Right ventricle myocardium superior (tissue), 1 donor: ENCODE data around the gene PCDH9. TPM values are rescaled to one million over a fixed set of nuclear protein-coding genes. Genes with fewer than 3 reads are reported as not detected.

ENCODE experiments used
- ATAC-seq: fragments of 200-7000 bp; cut with Tn5 transposase; one replicate; pipeline ENCODE4 v1.9.1; 2020; ENCODE audit warnings: mild to moderate bottlenecking; ENCODE audit not compliant: poor library complexity
- DNase-seq: peaks from one replicate; pipeline ENCODE4 v3.0.0-alpha.2; 2020
- intact Hi-C: fragments of 100-400 bp; cut with DNase I; formaldehyde crosslinking; loops from one replicate; pipeline ENCODE4 v1.11.2; 2022
- total RNA-seq: library from RNA; stranded (reverse); fragmentation: NEBNext Ultra II Directional; extraction: Animal tissue kit (Norgen Biotek cat#: 25700); gene quantifications from one replicate; pipeline ENCODE4 v1.2.1, GENCODE V29; 2021
- donor health status: DM: no; HTN: yes; CAD: no; lungs with severe emphysema.

PCDH9 gene
- total RNA-seq, 1 donor from 2014 or later, result 10.0 TPM

DNA sequence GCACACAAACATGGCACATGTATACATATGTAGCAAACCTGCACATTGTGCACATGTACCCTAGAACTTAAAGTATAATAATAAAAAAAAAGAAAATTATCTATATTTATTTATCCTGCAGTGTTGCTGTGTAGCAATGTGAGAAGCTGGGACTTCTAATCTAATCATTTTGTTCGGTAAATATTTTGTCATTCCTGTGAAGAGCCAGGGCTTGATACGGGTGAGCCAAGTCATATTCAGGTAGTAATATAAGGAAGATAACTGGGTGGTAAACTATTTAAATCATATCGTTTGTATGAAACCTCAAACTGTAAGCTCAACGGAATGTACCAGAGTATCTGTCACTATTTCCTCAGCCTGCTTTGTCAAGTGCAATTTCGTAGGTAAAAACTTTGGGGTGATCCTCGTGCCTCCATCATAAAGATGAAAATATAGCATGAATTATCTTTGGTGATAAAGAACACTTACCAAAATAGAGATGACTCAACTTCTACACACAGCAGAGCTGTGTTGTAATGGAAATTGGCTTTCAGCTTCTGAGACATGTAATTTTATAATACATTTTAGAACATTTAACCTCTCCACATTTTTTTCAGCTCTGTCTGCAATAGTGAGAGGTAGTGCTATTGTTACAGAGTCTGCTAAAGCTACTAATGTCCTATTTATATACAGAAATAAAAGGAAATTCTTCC lies 92.9 kb downstream of the PCDH9 start:
- DNase-seq (no peak), ATAC-seq (no peak)
- intact Hi-C loops, result no loop called here

- DNase-seq (no peak), ATAC-seq (peak; percentile 49)
- intact Hi-C loops, result no loop called here
These were observed 94.0 kb downstream of the PCDH9 start for GRCh38 chr13:67136157-67136556.

- ATAC-seq (no peak), DNase-seq (no peak)
- intact Hi-C loops, result no loop called here
These were observed 94.8 kb downstream of the PCDH9 start for GRCh38 chr13:67135356-67135755.

DNA sequence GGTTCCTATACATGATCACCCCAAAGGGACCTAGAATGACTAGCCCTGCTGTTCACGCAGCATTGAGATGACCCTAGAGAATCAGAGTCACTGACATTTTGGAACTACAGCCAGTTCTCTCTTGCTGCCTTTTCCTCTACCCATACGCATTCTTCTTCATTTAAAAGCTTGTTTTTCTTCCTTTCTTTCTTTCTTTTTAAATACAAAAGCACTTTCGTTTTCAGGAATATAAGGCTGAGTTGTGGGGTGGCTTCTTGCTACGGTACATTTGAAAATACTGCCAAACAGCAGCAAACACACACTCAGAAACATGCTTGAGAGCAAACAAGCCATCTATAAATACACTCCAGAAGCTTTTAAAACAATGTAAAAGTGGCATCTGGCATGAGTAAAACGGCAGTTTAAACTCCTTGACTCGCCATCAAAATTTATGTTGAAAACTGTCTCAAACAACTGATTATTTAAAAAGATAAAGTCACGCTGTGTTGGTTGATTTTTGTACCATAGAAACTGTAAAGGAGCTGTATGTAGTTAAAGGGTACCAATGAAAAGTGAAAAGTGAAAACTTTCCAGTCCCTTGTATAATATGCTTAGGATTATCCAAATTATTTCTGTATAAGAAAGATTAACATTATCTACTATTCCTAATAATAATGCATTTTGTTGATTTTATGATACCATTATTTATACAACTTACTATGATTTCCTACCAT lies 95.6 kb downstream of the PCDH9 start:
- ATAC-seq (peak; percentile 63), DNase-seq (no peak)
- intact Hi-C loops, result no loop called here

DNA sequence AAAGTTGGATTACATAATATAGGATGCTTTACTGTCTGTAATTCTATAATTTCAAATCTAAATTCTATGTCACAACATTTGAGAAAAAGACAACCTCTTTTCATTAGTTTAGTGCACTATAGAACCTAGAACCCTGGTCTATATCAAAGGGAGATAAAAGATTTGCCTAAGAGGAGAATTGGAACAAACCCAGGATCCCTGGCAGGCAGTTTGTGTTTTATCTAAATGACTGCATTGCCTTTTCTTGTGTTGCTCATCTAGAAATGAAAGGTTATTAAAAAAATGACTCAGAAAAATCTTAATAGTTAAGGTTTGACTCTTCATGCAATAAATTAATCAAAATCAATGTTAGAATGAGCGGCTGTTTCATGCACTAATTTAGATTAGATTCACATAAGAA lies 96.7 kb downstream of the PCDH9 start:
- ATAC-seq (no peak), DNase-seq (no peak)
- intact Hi-C loops, result no loop called here

DNA sequence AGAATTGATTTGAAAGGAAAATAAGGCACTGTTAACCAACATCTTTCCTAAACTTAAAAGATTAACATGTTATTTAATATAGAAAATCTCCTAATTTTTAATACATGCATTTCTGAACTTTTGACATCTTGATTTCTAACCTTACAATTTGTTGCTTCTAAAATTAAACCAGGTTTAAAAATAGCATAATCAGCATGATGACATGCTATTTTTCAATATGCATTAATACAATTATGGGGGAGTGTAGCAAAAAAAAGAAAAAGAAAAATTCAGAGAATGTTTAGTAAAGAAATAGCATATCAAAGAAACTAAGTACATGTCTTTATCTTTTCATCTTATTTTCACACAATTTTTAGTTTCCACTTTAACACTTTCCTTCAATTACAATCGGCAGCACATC lies 98.7 kb downstream of the PCDH9 start:
- intact Hi-C loops, result no loop called here
- DNase-seq (no peak), ATAC-seq (no peak)

DNA sequence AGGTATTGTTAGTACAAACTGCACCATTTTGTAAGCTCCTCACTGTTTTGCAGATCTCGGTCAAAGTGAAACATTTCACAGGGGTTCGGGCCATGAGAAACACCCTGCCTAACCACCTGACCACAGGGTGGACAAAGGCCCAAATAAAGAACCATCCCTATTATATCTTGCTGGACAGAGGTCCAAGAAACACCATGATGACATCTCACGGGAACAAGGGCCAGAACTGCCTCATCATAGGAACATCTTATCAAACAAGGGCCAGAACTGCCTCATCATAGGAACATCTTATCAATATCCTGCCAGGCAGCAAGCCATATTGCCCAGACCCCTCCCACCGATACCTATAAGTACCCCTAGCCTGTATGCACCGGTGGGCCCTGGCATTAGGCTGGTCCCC lies 99.7 kb downstream of the PCDH9 start:
- intact Hi-C loops, result no loop called here

DNA sequence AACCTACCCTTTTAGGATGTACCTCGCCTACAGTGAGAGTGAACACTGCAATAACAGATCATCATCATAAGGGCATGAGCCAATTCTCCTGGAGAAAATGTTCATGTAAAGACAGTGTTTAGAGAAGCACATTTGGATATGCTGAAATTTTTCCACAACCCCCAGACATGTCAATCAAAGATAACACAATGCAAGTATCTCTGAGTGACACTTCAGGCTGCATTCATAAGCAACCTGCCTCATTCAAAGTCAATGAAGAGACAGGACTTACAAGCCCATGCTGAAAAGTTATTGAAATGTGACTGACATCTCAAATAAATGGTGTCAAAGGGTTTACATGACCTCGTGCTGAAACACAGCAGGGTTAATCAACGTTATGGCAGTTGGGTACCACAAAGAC lies 102.0 kb downstream of the PCDH9 start:
- intact Hi-C loops, result no loop called here
- DNase-seq, result no peak
- ATAC-seq, result no peak

More for the DNA sequence above, 99.7 kb downstream of the PCDH9 start:
- ATAC-seq (no peak), DNase-seq (no peak)

GRCh38 chr13:67125681-67126080 lies 104.5 kb downstream of the PCDH9 start:
- no peak for ATAC-seq
- no peak for DNase-seq
- intact Hi-C loops, result no loop called here

DNA sequence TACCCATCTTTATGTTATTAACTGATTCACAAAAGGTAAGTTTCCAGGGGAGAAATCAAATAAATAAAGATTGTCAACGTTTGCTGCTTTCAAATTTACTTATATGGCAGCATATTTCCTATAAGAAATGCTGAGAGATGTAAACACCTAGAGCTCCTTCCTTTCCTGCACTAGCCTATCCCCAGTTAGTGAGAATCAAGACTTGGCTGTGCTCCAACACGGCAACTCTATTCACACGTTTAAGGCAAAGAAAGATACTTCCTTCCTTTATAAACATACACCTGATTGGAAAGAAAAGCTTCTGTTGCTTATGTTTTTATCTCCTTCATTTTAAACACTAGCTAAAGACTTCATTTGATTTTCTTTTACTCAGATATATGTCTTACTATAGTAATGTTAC lies 107.0 kb downstream of the PCDH9 start:
- no peak for DNase-seq
- intact Hi-C loops, result no loop called here
- ATAC-seq, result no peak

DNA sequence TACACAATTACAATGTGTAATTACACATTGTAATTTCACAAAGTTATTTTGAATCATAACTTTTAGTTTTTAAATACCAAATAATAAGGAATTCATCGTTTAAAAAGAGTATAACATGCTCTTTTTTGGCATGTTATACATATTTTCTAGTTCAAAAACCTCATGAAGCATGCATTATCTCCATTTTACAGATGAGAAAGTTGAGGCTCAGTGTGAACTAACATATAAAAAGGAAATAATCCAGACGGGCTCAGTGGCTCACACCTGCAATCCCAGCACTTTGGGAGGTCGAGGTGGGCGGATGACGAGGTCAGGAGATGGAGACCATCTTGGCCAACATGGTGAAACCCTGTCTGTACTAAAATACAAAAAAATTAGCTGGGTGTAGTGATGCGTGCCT lies 107.9 kb downstream of the PCDH9 start:
- intact Hi-C loops, result no loop called here
- ATAC-seq, result no peak
- no peak for DNase-seq

- DNase-seq (no peak), ATAC-seq (peak; percentile 29)
- intact Hi-C loops, result no loop called here
These were observed 109.1 kb downstream of the PCDH9 start for GRCh38 chr13:67120872-67121531.

GRCh38 chr13:67119481-67119894 lies 110.6 kb downstream of the PCDH9 start:
- ATAC-seq (peak; percentile 12), DNase-seq (no peak)
- intact Hi-C loops, result no loop called here

GRCh38 chr13:67118277-67118676 lies 111.9 kb downstream of the PCDH9 start:
- intact Hi-C loops, result no loop called here
- ATAC-seq, result no peak

DNA sequence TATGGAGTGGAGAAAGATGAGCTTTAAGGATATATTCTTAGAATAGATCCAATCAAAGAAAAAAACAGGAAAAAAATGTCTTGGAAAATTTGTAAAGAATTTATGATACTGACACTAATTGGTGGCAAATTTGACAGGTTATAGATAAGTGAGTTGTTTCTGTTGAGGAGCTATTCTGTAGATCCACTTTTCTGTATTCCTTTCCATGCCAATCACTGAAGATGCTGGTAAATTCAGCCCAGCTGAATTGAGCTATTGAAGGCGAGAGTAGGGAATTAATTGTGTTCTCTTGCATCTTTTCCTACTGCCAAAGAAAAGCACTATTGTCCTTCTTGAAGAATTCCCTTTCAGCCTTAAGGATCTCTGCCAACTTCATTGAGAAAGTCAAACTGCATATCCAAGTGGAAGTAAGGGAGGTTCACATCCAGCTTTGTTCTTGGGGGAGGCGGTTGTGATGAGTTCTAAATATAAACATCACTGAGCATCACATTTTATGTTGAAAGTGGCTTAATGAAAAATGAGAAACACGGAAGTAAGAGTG lies 113.1 kb downstream of the PCDH9 start:
- no peak for ATAC-seq
- intact Hi-C loops, result no loop called here
- DNase-seq, result no peak

More at GRCh38 chr13:67118277-67118676, 111.9 kb downstream of the PCDH9 start:
- no peak for DNase-seq

DNA sequence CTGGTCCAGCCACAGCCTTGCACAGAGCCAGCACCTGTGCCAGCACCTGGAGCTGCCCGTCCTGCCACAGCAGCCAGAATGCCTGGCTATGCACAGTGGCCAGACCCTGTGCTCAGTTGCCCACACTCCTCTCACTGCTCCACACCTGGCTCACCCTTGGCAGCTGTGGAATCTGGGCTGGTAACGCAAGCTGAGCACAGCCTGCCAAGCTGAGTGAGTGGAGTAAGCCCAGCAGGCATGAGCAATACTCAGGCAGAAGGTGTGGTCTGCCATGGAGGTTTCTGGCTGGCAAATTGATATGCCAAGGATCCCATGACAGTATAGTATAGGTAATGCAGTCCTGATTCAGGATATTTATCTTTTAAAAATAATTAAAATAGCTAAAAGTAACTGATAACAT lies 122.2 kb downstream of the PCDH9 start:
- ATAC-seq, result no peak
- intact Hi-C loops, result no loop called here

GRCh38 chr13:67106502-67107057 lies 123.6 kb downstream of the PCDH9 start:
- intact Hi-C loops, result no loop called here
- DNase-seq, result no peak
- no peak for ATAC-seq

More for the DNA sequence above, 122.2 kb downstream of the PCDH9 start:
- DNase-seq, result no peak

DNA sequence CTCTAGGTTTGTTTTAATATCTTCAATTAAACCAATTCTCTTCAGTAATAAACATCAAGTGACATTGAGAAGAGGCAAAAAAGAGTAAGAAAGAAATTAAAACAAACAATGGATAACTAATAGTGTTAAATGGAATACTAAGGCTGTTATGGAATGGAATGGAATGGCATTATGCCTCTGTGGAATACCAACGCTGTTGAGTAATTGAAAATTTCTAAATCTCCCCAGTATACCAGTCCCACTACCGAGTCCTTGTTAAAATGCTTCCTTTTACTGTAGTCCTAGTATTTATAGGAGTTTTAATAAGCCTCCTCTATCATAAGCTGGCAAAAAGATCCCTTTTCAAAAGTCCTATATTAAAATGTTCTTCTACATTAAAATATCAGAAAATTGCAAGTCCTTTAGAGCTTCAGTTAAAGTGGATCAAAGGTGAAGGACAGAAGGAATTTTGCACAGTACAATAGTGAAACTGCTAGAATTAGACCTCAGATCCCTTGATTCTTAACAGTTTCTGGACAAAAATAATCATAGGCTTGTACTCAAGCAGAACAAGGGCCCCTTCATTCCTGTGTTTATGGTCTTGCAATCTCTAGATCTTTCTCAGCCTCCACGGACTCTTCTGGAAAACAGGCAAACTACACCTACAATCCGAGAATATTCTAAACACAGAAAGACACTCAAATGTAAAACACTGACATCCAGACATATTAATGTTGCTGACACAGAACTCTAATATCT lies 128.2 kb downstream of the PCDH9 start:
- intact Hi-C loops, result no loop called here
- peak; percentile 47 for ATAC-seq
- DNase-seq, result no peak

GRCh38 chr13:67100730-67101129 lies 129.4 kb downstream of the PCDH9 start:
- intact Hi-C loops, result no loop called here
- ATAC-seq (no peak), DNase-seq (no peak)
